Umbilical cord (tissue), 2 donors: Measurements from ENCODE around the gene NPY1R. TPM values are rescaled to one million over a fixed set of nuclear protein-coding genes. Genes with fewer than 3 reads are reported as not detected.

Experiments used
- DNase-seq: peaks from one replicate; pipeline ENCODE4 v3.0.0-alpha.2; 2015; ENCODE audit warnings: low spot score
- total RNA-seq: library from RNA; depleted of rRNA; stranded (reverse); fragments of >200 nt; gene quantifications from one replicate; pipeline ENCODE4 v1.2.3, GENCODE V29; 2014; ENCODE audit warnings: low replicate concordance; ENCODE audit not compliant: insufficient read depth

Gene NPY1R
- total RNA-seq = 0.72 TPM

DNA sequence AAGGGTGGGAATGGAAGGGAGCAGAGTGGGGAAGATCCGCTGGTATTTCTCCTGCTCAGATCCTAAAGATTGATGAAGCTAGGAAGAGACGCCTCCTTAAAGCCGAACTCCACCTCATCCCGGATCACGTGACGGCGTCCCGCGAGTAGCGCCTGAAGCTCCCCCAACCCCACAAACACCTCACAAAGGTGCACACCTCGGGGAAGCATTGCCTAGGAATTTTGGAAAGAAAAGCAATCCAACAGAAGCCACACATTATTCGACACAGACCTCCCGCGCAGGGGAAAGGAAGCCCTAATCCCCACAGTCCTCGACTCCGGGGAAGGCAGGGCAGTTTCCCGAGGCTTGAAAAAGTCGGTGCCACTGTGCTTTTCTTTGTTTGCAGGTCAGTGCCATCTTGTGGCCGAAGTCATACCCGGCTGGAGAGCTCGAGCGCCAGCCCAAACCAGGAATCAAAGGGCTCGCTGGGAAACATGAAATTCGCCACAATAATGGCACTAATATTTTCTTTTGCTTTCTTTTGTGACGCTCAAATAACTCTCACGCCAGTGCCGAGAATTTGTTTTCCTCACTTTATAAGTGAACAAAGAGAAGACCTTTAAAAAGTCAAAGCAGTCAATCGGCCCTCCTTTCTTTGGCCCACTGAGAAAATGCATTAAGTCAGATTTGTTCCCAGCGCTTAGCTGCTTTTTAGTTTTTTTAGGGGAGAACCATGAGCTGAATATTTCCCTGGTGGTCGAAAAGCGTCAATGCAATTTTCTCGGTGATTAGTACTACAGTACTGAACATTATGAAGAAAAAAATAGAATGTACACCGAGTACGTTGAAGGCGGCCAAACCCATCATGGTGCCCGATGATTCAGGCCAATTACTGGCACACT is at the start of gene NPY1R:
TSS of gene NPY1R (minus strand) at position 71 of the 881 bp plus-strand sequence. CDS start 6,042 bp downstream, outside the sequence.
- peak; percentile 80 for DNase-seq

DNA sequence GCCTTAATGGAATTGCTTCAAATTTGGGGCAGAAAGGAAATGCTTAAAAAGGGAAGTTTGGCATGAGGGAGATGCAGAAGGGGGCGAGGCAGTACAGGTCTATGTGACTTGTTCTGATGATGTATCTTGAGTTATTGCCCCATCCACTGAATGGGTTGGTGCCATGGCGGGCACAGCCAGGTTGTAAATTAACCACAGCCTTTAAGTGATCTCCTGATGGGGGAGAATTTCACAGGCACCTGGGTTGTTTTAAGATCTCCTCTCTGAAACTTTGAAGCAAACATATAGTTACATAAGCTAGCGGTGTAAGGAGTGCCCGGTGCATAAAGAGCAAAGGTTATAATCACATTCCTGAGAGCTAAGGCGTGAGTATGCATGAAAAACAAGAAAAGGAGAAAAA is 48.3 kb upstream of the NPY1R start:
- no peak for DNase-seq

DNA sequence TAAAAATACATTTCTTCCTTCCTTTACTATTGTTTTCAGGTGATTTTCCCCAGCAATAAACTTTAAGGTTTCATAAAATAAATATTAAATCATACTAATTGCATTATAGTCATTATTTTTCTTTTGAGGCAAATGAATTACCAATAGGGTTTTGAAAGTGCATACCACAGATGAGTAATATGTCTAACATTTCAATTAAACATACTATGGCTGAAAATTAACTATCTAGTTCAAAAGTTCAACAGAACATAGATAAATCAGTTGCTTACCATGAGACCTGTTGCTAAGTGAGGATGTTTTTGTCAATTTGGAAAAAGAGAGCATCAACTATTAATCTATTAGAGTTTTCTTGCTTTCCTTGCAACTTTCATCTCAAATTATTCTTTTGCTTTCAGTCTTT is 46.3 kb upstream of the NPY1R start:
- DNase-seq = no peak

DNA sequence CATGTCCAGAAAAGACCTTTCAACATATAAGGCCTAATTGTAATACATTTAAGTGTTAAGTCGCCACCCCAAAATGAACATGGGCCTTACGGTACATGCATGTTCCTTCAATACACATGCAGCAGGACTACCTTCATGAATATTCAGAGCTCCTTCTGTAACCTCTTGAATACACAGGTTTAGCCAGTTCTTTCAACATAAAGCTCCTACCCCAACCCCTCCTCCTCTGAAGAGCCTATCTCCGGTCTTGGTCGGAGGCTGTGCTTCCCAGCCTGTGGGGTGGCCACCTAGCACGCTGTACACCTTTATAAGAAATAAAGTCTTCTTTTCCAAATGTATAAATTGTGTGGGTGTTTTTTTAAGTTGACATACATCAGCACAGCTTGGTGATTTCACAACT is 39.6 kb upstream of the NPY1R start:
- DNase-seq = no peak

DNA sequence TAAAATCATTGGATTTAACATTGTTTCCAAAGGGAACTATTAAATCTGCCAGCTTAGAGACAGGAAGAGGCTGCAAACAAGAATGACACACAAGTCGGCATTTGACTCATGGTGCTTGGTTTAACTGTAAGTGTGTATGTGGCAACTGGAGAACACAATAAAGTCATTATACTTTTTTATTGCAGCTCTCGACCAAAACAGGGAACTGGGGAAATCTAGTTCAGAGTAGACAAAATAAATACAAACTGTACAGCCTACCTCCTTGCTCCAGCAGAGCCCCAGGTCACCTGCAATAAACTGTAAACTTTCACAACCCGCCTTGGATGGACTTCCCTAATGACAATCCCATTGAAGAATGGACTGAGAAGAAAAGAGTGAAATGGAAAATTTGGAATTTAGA is 35.3 kb upstream of the NPY1R start:
- no peak for DNase-seq

DNA sequence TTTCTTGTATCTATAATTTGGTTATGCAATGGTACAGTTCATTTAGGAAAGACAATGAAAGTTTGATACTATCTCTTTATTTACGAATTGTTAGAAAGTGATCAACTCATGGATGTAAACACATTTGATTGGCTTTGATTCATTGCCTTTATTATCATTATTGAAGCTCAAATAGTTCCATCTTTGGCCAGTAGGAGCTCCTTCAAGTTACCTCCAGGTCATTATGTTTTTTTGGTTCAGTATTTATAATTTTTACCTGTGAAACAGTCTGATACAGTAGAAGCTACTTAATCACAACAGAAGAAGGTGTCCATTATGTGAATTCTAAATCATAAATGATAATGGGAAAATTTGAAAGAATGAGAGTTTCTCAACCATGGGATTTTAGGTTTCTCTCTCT is 23.7 kb upstream of the NPY1R start:
- no peak for DNase-seq

DNA sequence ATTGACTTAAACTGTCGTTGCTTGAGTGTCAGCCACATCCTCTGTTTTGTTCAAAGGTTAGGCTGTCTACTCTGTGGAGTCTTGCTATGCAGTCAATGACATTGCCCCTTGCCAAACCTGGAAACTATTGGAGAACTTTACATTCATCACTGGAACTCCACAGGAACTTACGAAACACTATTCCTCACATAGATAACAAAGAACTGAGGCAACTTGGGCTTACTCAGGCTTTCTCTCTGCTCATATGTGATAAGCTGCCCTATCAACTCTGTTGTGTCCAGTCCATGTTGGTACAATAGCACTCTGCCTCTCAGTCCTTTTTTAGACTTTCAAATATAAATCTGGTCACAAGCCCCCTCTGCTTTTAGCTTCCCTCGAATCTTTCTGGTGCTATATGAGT is 20.7 kb upstream of the NPY1R start:
- DNase-seq = no peak

DNA sequence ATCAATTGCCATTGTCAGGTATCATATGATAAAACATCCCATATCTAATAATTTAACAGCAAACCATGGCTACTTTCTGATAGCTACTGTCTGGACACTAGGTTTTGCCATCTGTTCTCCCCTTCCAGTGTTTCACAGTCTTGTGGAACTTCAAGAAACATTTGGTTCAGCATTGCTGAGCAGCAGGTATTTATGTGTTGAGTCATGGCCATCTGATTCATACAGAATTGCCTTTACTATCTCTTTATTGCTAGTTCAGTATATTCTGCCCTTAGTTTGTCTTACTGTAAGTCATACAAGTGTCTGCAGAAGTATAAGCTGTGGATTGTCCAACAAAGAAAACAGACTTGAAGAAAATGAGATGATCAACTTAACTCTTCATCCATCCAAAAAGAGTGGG is 18.3 kb upstream of the NPY1R start:
- no peak for DNase-seq

DNA sequence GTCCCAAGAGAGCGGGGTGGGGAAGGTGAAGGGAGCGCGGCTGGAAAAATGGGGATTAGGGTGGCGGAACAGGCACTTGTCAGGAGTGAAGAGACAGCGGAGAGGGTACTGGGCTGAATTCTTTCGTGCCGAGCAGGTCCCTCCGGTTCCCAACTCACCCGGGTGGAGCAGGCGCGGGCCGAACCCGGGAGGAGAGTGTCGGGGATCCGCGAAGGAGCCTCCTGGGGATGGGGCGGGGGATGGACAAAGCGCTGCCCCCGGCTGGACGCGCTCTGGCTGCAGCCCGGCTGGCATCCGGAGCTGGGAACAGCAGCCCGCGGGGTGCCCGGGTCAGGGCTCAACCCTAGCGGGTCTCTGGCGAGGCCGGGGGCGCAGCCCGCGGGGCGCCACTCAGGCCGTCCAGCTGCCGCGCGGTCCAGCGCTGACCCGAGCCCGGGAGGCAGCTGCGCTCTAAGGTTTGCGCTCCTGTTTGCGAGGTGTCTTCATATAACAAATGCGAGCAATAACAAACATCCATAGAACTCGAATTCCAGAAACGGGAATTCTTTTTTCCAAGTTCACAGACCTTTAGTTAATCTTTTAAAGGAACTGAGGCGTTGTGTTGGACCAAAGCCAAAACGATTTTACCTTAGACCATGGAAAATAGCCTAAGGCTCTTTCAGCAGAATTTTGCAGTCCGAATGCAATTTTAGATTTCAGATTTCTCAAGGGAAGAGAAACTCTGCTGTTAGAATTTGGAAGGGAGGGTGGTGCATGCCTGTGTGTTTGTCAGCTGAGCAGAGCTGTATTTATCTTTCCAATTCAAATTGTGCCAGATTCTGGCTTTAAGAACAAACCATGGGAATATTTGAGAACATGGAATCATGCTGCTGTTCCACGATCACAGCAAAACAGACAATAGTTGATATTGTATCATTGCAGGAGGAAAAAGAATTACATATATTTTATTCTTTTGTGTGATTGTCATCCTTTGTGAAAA is 12.0 kb upstream of the NPY1R start:
- peak; percentile 4 for DNase-seq

DNA sequence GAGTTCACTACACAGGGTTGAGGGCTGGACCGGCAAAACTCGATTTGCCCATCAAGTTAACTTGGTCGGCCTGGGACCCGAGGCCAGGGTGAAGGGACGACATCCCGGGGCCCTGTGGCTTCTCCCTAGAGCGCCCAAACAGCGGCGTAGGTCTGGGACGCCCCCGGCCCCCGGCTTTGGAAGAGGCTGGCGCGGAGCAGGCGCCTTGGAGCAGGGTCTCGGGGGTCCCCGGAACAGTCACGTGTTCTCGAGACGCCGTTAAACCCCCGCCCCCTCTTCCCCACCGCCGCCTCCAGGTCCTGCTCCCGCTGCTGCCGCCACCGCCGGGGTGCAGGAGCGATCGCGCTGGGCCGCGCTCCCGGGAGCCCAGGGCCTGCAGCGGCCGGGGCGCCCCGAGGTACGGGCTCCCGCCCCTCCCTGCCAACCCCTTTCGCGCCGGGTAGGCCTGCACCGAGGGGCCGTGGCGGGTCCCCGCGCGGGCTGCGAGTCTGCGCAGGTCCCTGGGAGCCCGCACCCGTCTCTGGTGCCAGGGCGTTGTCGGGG is 11.3 kb upstream of the NPY1R start, which contains the start of gene NPY5R:
TSS of gene NPY5R (plus strand) at position 289 of the 543 bp plus-strand sequence. CDS start 6,382 bp downstream, outside the sequence.
- DNase-seq = no peak

DNA sequence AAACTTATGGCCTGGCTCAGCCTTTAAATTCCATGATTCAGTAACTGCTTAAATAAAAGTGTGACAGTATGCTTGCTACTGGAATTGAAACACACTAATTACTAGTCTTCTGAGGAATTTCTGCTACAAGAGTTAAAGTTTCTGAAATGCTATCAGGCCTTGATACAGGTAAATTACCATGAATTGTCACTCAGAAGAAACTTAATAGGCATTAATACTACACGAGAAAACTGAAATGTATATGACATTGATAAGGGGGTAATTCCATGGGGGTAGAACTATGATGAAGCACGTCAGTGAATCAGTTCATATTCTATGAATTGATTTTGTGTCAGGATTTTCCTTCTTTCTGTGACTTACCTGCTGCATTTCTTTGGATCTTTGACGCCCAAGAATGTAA is 3.0 kb upstream of the NPY1R start:
- DNase-seq = no peak

DNA sequence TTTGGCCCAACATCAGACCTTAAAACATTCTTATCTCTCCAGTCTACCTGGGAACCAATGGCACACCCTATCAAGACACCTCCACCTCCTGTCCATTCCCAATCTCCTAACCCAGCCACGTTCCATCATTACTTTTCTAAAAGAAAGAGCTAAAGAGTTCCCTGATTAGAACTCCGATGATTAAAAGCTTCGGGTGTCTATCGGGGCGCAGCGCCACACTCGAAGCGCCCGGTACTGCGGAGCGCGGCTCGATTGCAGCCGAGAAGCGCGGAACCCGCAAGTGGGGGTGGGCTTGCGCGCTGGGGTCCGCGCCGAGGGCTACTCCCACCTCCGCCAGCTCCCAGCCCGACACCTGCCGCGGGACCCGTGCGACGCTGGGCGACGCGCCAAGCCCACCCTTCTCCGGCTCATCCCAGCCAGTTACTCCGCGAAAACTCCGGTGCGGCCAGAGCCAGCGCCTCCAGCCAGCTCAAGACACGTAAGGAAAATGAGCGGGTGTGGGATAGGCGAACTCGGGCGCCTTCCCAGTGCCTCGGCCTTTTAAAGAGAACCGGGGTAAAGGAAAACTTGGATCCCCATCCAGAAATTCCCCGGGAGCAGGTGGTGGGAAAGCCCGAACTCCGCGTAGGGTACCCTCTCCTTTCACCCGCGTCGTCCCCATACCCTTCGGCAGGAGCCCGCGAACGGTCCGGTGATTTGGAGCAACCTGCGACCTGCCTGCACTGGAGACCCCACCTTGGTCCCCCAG is 593 bp downstream of the NPY1R start:
- DNase-seq = peak; percentile 20

DNA sequence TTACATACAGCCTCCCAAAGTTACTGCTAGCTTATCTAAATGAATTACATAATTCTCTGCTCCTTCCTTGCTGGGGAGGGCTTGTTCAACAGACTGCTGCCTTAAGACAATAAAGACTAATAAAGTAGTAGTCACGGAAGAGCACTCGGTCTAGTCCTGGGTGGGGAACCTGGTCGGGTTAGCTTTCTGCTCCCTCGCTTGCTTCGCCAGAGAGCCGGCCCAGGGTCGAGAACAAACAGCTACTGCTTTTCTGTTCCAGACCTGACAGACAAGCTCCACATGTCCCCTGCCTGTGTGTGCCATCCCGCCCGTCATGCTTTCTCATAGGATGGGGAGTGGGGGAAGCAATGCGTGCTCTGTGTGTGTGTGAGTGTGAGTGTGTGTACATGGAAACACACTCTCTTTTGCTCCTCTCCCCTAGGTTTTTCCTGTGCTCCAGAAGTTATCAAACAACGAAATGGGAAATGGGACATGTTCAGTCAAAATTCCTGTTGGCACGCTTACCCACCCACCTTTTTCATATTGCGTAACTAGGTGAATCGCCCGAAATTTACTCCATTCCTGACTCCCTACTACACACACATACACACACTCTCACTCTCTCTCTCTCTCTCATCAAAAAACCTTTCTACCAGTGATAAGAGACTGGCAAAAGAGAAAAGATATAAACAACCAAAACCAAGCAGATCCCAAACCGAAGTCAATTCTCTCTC is 1.3 kb downstream of the NPY1R start:
- no peak for DNase-seq

DNA sequence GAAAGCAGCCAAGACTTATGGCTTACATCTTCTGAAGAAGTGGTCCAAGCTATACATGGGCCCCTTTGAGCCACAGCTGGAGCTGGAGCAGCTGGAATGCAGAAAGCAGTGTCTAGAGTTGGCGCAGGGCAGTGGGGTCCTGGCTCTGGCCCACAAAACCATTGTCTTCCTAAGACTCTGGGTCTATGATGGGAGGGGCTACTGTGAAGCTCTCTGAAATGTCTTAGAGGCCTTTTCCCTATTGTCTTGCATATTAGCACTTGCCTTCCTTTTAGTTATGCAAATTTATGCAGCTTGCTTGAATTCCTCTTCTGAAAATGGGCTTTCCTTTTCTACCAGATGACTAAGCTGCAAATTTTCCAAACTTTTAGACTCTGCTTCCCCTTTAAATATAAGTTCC is 15.3 kb downstream of the NPY1R start:
- DNase-seq = no peak

DNA sequence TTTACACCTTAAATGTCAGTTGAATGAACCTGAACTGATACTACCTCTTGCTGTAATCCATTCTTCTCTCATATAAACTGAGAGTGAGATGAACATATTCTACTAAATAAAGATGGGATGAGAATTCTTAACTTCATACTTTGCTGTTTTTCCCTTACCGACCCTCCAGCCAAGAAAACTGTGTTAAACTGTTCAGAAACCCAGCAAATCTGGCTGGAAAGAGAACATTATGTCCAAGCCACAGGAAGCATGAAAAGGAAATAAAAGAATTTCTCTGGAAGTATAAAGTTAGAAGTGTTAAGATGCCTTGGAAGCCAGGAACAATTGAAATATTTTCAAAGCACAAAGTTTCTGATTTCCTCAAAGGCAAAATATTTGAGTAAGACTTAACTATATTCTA is 22.9 kb downstream of the NPY1R start:
- DNase-seq = no peak

DNA sequence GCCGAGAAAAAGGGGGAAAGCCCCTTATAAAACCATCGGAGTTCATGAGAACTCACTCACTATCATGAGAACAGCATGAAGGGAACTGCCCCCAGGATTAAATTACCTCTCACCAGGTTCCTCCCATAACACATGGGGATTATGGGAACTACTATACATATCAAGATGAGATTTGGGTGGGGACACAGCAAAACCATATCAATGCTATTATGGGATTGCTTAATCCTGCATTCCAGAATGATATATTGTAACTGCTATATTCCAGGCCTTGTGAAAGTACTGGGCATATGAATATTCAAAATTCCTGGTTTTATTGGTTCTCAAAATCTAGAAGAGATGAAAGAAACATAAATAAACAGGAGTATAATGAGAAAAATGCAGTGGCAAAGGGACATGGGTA is 29.3 kb downstream of the NPY1R start:
- DNase-seq = no peak

DNA sequence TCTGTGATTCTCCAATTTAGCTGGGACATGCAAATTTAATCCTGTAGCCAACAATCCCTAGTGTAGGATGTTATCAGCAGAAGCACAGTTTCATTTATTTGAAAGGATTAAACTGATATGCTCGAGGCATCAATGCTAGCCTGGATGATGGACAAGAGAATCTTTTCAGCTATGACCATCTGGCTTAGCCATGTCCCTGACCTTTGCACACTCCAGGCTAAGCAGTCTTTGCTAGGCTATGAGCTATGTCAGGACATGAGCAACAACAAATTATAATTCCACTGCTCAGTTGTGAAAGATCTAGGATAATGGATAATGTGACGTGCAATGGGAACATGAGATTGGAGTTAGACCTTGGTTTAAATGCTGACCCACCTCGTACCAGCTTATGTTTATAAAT is 32.0 kb downstream of the NPY1R start:
- no peak for DNase-seq

DNA sequence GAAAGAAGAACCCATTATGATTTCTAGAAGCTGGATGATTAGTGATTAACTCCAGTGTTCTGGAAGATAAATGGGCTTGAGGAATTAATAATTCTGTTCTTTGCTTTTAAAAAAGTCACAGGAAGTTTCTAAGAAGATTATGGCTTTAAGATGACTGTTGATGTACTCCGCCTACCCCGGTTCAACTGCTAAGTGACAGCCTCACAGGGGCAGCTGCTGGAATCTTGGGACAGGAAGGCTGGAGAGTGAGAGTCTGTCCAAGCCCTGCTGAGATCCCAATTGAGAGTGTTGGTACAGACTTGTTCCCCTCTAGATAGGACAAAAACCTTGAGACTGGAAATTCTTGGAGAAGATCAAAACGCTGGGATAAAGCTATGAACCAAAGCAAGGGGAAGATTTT is 37.3 kb downstream of the NPY1R start:
- DNase-seq = no peak

DNA sequence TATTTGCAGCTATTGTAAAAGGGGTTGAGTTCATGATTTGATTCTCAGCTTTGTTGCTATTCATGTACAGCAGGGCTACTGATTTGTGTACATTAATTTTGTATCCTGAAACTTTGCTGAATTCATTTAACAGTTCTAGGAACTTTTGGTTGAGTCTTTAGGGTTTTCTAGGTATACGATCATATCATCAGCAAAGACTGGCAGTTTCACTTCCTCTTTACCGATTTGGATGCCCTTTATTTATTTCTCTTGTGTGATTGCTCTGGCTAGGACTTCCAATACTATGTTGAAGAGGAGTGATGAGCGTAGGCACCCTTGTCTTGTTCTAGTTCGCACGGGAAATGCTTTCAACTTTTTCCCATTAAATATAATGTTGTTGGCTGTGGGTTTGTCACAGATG is 48.1 kb downstream of the NPY1R start:
- no peak for DNase-seq

DNA sequence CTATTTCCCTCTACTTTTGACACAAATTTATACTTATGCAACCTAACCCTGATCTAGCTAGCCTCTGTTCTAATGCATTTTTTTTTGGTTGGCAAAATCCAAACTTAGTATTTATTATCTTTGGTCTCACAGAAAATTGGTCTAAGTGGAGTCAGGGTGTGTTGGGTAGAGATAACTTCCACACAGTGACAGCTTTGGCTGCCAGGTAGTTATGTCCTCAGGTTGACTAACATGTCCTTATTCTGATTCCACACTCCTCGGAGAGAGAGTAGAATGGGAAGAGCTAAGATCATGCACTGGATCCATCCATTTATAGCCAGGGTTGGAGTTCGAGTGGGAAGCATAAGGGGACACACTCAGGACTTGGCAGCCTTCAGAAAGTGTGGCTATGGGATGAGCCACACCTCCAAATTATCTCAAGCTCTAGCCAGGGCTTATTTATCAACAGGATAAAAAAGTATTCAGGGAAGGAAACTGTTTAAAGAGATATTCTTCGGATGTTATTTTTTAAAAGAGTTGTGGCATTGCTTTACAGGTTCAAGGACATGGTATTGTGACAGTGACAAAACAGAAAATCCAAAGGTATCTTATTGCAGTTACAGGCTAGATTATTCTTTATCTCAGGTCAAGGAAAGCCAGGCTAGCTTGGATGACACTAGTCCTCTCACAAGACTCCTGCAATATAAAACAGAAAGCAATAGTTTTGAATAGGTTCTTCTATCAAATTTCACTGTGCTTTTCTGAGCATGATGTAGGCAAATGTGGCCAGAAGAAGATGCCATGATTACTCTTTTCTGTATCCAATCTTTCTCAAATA is 51.5 kb downstream of the NPY1R start:
- DNase-seq = no peak
